Daoy (cell line): ENCODE measurements around the gene PCDHA3. TPM values are rescaled to one million over a fixed set of nuclear protein-coding genes. Genes with fewer than 3 reads are reported as not detected.
"Not testable (repeated sequence)": the region's sequence is repeated elsewhere in the genome, so short reads cannot be mapped to it uniquely, and the experiment has no call there.

Experiments
- DNase-seq: peaks from one replicate; pipeline ENCODE4 v3.0.0-alpha.2; 2015; ENCODE audit warnings: low read depth
- total RNA-seq: library from RNA; depleted of rRNA; stranded (reverse); fragments of >200 nt; shearing (Covaris generic); gene quantifications from 2 replicates; pipeline ENCODE4 v1.2.3, GENCODE V29; 2014

PCDHA3 gene
- total RNA-seq, 1 experiment from 2014 or later: 0.34 TPM

DNA sequence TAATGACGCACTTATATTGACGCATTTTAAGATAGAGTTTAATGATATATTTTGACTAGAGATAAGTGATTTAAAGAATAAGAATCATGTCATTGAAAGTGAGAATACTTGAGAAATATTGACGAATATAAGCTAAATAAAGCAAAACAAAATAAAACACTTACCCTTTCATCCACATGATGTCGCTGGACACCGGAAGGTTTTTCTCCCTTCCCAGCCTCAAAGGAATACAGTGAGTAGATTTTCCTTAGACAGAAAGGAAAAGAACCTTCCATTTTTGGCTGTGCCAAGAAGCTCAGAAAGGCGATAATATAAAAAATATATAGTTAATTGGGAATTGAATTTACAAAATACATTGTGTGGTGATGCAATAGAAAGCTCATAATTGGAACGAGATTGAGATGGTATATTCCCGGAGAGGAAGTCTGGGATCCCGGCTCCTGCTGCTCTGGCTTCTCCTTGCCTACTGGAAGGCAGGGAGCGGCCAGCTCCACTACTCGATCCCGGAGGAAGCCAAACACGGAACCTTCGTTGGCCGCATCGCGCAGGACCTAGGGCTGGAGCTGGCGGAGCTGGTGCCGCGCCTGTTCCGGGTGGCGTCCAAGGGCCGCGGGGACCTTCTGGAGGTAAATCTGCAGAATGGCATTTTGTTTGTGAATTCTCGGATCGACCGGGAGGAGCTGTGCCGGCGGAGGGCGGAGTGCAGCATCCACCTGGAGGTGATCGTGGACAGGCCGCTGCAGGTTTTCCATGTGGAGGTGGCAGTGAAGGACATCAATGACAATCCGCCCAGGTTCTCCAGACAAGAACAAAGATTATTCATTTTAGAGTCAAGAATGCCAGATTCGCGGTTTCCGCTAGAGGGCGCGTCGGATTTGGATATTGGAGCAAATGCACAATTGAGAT, 20.8 kb downstream of the PCDHA3 start, which contains the start of gene PCDHA5:
TSS of gene PCDHA5 (plus strand) at position 239 of the 906 bp plus-strand sequence.
- no peak for DNase-seq

DNA sequence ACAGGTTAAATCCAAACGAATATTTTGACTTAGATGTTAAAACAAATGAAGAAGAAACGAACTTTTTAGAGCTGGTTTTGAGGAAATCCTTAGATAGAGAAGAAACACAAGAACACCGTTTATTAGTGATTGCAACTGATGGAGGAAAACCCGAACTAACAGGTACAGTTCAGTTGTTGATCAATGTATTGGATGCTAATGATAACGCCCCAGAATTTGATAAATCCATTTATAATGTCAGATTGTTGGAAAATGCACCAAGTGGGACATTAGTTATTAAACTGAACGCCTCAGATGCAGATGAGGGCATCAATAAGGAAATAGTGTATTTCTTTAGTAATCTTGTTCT, 21.4 kb downstream of the PCDHA3 start:
- DNase-seq: no peak

DNA sequence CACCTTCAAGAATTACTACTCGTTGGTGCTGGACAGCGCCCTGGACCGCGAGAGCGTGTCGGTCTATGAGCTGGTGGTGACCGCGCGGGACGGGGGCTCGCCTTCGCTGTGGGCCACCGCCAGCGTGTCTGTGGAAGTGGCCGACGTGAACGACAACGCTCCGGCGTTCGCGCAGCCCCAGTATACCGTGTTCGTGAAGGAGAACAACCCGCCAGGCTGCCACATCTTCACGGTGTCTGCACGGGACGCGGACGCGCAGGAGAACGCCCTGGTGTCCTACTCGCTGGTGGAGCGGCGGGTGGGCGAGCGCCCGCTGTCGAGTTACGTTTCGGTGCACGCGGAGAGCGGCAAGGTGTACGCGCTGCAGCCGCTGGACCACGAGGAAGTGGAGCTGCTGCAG, 22.1 kb downstream of the PCDHA3 start:
- DNase-seq: not testable (repeated sequence)

DNA sequence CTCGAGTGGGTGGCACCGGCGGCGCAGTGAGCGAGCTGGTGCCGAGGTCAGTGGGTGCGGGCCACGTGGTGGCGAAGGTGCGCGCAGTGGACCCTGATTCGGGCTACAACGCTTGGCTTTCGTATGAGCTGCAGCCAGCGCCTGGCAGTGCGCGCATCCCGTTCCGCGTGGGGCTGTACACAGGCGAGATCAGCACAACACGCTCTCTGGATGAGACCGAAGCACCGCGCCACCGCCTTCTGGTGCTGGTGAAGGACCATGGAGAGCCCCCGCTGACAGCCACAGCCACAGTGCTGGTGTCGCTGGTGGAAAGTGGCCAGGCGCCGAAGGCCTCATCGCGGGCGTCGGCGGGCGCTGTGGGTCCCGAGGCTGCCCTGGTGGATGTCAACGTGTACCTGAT, 22.6 kb downstream of the PCDHA3 start:
- DNase-seq: no peak

DNA sequence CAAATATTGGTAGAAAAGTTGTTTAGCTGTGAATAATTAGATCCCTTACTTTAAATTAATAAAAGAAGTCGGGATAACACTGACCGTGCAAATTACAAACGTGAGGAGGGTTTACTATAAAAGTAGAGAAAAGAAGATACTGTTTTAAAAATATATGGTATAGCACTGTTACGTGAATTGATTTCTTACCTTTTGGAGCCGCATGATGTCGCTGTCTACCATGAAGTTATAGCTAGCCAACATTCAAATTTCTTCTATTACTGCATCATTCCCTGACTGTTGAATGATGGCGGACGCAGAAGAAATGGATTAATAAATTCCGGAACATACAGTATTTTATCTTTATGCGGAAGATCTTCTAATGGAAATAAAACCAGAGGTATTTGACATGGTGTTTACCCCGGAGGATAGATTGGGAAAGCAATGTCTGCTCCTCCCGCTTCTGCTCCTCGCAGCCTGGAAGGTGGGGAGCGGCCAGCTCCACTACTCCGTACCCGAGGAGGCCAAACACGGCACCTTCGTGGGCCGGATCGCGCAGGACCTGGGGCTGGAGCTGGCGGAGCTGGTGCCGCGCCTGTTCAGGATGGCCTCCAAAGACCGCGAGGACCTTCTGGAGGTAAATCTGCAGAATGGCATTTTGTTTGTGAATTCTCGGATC, 27.0 kb downstream of the PCDHA3 start, which contains the start of gene PCDHA6:
TSS of gene PCDHA6 (plus strand) at position 257 of the 658 bp plus-strand sequence. CDS start at position 389, 132 bp downstream.
- peak; percentile 48 for DNase-seq

DNA sequence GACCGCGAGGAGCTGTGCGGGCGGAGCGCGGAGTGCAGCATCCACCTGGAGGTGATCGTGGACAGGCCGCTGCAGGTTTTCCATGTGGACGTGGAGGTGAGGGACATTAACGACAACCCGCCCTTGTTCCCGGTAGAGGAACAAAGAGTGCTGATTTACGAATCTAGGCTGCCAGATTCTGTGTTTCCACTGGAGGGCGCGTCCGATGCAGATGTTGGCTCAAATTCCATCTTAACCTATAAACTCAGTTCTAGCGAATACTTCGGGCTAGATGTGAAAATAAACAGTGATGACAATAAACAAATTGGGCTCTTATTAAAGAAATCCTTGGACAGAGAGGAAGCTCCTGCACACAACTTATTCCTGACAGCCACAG, 27.5 kb downstream of the PCDHA3 start:
- DNase-seq: peak; percentile 42

DNA sequence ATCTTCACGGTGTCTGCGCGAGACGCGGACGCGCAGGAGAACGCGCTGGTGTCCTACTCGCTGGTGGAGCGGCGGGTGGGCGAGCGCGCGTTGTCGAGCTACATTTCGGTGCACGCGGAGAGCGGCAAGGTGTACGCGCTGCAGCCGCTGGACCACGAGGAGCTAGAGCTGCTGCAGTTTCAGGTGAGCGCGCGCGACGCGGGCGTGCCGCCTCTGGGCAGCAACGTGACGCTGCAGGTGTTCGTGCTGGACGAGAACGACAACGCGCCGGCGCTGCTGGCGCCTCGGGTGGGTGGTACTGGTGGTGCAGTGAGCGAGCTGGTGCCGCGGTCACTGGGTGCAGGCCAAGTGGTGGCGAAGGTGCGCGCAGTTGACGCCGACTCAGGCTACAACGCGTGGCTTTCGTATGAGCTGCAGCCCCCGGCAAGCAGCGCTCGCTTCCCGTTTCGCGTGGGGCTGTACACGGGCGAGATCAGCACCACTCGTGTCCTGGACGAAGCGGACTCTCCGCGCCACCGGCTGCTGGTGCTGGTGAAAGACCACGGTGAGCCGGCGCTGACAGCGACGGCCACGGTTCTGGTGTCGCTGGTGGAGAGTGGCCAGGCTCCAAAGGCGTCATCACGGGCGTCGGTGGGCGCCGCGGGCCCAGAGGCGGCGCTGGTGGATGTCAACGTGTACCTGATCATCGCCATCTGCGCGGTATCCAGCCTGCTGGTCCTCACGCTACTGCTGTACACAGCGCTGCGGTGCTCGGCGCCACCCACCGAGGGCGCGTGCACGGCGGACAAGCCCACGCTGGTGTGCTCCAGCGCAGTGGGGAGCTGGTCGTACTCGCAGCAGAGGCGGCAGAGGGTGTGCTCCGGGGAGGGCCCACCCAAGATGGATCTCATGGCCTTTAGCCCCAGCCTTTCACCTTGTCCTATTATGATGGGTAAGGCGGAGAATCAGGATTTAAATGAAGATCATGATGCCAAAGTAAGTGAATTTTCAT, 28.9 kb downstream of the PCDHA3 start:
- DNase-seq: not testable (repeated sequence)

DNA sequence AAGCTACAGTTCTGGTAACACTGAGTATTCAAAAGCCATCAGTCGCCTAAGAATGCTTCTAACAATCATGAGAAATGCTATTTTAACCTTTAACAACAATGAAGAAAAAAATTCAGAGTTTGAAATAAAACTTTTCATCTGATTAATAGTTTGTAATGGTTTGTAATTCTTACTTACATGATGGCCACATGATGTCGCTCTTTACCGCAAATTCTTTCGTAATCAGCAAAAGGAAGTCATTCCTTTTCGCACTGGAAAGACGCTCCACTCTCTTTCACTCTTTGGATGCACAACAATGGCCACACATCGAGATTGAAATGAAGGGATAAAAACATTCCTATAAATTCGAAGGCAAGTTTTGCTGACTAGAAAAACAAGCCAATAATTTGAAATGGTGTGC, 33.1 kb downstream of the PCDHA3 start, which contains the start of gene PCDHA7:
TSS of gene PCDHA7 (plus strand) at position 277 of the 400 bp plus-strand sequence. CDS start at position 392, 115 bp downstream.
- DNase-seq: no peak

DNA sequence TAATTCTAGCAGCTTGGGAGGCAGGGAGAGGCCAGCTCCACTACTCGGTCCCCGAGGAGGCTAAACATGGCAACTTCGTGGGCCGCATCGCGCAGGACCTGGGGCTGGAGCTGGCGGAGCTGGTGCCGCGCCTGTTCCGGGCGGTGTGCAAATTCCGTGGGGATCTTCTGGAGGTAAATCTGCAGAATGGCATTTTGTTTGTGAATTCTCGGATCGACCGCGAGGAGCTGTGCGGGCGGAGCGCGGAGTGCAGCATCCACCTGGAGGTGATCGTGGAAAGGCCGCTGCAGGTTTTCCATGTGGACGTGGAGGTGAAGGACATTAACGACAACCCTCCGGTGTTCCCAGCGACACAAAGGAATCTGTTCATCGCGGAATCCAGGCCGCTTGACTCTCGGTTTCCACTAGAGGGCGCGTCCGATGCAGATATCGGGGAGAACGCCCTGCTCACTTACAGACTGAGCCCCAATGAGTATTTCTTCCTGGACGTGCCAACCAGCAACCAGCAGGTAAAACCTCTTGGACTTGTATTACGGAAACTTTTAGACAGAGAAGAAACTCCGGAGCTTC, 33.7 kb downstream of the PCDHA3 start:
- not testable (repeated sequence) for DNase-seq

DNA sequence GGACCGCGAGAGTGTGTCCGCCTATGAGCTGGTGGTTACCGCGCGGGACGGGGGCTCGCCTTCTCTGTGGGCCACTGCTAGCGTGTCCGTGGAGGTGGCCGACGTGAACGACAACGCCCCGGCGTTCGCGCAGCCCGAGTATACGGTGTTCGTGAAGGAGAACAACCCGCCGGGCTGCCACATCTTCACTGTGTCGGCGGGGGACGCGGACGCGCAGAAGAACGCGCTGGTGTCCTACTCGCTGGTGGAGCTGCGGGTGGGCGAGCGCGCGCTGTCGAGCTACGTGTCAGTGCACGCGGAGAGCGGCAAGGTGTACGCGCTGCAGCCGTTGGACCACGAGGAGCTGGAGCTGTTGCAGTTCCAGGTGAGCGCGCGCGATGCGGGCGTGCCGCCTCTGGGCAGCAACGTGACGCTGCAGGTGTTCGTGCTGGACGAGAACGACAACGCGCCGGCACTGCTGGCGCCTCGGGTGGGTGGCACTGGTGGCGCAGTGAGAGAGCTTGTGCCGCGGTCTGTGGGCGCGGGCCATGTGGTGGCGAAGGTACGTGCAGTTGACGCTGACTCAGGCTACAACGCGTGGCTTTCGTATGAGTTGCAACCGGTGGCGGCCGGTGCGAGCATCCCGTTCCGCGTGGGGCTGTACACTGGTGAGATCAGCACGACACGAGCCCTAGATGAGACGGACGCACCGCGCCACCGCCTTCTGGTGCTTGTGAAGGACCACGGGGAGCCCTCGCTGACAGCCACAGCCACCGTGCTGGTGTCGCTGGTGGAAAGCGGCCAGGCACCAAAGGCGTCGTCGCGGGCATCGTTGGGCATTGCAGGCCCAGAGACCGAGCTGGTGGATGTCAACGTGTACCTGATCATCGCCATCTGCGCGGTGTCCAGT, 35.0 kb downstream of the PCDHA3 start:
- DNase-seq: no peak

DNA sequence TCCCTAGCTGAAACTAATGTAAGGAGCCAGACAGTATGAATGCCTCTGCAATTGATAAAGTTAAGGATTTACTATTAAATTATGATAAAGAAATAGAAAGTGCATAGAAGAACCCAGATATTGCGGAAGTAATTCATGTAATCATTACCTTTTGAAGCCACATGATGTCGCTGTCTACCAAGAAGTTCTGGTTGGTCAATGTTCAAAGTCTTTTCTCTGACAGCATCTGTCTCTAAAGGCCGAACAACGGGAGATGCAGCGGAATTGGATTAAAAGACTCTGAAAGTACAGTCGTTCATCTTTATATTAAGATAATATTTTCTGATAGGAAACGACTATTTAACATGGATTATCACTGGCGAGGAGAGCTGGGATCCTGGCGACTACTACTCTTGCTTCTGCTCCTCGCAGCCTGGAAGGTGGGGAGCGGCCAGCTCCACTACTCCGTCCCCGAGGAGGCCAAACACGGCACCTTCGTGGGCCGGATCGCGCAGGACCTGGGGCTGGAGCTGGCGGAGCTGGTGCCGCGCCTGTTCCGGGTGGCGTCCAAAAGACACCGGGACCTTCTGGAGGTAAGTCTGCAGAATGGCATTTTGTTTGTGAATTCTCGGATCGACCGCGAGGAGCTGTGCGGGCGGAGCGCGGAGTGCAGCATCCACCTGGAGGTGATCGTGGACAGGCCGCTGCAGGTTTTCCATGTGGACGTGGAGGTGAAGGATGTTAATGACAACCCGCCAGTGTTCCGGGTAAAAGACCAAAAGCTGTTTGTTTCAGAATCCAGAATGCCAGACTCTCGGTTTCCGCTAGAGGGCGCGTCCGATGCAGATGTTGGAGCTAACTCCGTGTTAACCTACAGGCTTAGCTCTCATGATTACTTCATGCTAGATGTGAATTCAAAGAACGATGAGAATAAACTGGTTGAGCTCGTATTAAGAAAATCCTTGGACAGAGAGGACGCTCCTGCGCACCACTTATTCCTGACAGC, 40.4 kb downstream of the PCDHA3 start, which contains the start of gene PCDHA8:
TSS of gene PCDHA8 (plus strand) at position 210 of the 985 bp plus-strand sequence. CDS start at position 345, 135 bp downstream.
- DNase-seq: peak; percentile 66

DNA sequence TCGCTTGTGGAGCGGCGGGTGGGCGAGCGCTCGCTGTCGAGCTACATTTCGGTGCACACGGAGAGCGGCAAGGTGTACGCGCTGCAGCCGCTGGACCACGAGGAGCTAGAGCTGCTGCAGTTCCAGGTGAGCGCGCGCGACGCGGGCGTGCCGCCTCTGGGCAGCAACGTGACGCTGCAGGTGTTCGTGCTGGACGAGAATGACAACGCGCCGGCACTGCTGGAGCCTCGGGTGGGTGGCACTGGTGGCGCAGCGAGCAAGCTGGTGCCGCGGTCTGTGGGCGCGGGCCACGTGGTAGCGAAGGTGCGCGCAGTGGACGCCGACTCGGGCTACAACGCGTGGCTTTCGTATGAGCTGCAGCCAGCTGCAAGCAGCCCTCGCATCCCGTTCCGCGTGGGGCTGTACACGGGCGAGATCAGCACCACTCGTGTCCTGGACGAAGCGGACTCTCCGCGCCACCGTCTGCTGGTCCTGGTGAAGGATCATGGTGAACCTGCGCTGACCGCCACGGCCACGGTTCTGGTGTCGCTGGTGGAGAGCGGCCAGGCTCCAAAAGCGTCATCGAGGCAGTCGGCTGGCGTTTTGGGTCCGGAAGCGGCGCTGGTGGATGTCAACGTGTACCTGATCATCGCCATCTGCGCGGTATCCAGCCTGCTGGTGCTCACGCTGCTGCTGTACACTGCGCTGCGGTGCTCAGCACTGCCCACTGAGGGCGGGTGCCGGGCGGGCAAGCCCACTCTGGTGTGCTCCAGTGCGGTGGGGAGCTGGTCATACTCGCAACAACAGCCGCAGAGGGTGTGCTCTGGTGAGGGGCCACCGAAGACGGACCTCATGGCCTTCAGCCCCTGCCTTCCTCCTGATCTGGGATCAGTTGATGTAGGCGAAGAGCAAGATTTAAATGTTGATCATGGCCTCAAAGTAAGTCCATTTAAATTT, 42.2 kb downstream of the PCDHA3 start:
- no peak for DNase-seq

DNA sequence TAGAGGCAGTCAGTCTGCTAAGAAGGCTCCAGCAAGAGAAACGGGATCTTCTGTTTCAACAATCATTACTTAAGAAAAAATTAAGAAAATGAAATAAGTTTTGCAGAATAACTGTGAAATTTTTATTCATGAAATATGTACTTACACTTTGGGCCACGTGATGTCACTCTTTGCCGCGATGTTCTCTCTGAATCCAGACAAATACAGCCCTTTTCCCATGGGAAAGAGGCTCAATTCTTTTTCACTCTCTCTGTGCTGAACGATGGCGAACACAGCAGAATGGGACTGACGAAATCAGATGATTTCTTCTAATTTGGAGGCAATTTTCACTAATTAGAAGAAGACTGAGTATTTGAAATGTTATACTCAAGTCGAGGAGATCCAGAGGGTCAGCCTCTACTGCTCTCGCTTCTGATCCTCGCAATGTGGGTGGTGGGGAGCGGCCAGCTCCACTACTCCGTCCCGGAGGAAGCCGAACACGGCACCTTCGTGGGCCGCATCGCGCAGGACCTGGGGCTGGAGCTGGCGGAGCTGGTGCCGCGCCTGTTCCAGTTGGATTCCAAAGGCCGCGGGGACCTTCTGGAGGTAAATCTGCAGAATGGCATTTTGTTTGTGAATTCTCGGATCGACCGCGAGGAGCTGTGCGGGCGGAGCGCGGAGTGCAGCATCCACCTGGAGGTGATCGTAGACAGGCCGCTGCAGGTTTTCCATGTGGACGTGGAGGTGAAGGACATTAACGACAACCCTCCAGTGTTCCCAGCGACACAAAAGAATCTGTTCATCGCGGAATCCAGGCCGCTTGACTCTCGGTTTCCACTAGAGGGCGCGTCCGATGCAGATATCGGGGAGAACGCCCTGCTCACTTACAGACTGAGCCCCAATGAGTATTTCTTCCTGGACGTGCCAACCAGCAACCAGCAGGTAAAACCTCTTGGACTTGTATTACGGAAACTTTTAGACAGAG, 47.6 kb downstream of the PCDHA3 start, which contains the start of gene PCDHA9:
TSS of gene PCDHA9 (plus strand) at position 244 of the 964 bp plus-strand sequence. CDS start at position 358, 114 bp downstream.
- not testable (repeated sequence) for DNase-seq

DNA sequence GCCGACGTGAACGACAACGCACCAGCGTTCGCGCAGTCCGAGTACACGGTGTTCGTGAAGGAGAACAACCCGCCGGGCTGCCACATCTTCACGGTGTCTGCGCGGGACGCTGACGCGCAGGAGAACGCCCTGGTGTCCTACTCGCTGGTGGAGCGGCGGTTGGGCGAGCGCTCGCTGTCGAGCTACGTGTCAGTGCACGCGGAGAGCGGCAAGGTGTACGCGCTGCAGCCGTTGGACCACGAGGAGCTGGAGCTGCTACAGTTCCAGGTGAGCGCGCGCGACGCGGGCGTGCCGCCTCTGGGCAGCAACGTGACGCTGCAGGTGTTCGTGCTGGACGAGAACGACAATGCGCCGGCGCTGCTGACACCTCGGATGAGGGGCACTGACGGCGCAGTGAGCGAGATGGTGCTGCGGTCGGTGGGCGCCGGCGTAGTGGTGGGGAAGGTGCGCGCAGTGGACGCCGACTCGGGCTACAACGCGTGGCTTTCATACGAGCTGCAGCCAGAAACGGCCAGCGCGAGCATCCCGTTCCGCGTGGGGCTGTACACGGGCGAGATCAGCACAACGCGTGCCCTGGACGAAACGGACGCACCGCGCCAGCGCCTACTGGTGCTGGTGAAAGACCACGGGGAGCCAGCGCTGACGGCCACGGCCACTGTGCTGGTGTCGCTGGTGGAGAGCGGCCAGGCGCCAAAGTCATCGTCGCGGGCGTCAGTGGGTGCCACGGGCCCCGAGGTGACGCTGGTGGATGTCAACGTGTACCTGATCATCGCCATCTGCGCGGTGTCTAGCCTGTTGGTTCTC, 49.2 kb downstream of the PCDHA3 start:
- DNase-seq: not testable (repeated sequence)
